HG02588 (cell line): ENCODE results near the gene SRPX2.
A peak's percentile ranks its signal among the peaks of the same experiment; 100 is the strongest.

ENCODE experiments used
- ATAC-seq: cut with Tn5 transposase; IDR thresholded peaks from one replicate; pipeline ENCODE4 v1.9.1; 2021; ENCODE audit warnings: mild to moderate bottlenecking, moderate library complexity; ENCODE audit not compliant: unreplicated experiment

SRPX2 gene

DNA sequence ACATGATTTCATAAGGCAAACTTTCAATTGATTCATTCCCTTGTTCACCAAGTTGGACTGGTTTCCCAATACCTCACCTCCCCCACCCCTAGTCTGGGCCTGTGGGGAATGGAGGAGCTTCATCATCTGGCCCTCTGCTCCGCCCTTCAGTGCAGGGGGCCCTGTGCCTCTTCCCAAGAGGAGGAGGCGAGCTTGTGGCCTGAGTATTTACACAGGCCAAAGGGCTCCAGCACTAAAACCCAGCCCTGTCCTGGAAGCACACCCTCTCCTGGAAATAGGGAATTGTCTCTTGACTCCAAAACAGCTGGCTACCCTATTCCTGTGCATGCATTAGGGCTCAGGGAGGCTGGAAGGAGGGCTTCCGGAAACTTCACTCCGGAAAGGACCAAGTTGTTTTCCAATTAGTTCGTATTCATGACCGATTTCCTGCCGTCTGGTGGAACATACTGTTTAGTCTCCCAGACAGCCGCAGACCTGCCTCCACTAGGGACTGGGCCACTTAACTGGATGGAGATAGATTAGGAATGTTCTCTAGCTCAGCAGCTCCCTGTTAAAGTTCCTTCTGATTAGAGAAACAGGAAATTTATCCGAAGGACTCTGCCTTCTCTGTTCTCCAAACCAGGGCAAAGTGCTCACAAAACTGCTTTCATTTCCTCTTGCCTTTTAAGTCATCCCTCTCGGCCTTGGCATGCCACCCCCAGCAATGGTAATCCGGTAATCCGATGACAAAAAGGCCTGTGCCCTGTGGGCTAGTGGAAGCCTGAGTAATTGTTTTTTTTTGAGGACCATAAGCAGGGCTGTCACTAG lies 5.8 kb downstream of the SRPX2 start:
- ATAC-seq: no peak

DNA sequence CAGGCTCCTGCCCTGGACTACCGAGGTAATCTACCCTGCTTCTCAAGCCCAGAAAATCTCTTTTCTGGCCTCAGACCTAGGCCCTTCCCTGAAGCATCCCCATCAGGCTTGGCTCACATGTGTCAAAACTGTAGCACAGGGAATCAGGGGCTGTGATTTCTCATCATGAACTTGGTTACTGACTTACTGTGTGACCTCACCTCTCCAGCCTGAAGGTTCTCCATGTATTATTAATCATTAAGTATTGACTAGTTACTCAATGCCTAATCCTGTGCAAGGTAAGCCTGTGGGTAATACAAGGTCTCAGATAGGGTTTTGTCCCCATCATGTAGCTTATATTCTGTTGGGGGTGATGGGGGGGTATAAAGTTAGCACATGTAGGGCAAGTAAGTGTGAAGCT lies 6.8 kb downstream of the SRPX2 start:
- ATAC-seq: no peak

DNA sequence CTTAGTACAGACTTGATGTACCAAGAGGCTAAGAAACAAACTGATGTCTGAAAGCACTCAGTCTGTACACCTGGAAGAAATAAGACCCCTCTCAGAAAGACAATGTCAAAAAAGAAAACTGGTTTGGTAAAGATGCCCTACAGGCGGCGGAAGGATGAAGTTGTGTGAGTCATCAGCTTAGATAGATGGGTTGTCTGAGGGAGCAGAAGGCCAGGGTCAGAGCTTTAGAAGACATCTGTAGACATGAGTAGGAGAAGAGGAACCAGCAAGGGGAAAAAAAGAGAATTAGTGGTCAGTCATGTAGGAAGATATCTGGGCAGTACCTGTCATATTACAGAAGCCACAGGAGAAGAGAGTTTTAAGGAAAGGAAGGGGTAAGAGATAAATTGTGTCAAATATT lies 8.3 kb downstream of the SRPX2 start:
- ATAC-seq: no peak

DNA sequence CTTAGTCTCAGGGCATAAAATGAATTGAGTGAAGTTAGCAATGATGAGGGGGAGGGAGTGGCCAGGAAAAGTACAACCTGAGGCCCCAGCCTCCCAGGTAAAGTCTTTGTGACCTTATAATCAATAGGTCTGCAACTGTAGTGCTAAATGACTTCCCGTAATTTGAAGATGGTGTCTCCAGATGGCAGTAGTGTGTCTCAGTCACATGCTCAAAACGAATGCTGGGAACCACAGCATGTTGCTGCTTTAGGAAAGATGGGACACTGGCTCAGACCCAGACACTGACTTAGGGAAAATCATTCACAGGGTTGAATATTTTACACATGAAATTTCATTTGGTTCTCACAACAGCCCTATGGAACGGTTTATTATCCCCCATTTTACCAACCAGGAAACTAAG lies 10.3 kb downstream of the SRPX2 start:
- ATAC-seq: no peak

DNA sequence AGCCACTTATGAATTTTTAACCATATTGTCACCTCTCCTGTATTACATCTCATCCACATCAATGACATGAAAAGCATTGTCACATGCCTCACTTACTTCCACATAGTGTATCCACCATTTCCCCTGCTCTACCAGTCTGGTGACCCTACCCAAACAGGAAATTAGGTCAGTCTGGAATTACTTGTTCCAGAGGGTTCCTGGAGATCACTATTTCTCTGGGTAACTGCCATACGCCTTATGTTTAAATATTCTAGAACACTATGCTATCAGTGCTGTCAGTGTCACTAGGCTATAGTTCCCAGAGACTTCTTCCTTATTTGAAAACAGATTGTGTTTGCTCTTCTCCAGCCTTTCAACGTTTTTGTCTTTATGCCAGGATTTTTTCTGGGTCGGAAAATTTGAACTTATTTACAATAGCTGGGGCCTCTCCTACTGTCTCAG lies 15.0 kb downstream of the SRPX2 start:
- ATAC-seq: no peak

DNA sequence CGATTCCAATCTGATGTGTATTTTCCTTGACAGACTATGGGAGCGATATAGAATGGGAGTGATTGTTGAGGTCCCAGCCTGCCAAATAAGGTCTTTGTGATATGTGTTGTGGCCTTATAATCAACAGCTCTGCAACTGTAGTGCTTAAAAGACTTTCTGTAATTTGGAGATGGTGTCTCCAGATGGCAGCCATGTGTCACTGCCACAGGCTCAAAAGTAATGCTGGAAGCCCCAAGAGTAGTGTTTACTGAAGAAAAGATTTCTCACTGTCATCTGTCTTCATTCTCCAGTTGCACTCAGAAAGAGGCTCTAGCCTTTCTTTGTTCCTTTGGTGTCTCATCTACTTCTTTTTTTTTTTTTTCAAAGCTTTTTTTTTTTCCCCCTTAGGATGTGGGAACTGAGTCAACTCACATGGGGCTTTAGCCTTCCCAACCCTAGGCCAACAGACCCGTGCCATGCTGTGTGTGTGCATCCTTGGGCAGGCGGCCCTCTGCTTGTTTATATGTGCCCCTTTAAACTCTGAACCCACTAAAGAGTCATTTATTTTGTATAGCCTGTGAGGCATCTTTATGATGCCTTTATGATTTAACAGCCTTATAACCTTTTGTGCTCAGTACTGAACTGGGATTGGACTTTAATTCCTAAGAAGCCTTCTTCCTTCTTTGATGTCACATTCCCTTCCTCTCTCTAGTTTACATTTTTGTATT lies 15.6 kb downstream of the SRPX2 start:
- ATAC-seq: no peak

DNA sequence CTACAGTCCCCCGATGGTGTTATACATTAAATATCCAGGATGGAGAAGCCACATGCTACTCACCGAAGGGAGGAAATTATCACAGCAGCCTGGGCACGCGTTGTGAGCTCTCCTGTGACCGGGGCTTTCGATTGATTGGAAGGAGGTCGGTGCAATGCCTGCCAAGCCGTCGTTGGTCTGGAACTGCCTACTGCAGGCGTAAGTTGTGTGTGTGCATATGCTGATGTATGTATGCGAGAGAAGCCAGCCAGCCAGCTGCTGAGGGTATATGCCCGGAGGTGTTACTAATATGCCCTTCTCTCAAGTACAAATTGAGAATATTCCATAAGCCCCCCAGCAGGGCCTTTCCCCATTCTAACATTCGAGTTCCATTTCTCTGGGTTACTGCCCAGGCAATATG lies 18.2 kb downstream of the SRPX2 start:
- ATAC-seq: no peak

DNA sequence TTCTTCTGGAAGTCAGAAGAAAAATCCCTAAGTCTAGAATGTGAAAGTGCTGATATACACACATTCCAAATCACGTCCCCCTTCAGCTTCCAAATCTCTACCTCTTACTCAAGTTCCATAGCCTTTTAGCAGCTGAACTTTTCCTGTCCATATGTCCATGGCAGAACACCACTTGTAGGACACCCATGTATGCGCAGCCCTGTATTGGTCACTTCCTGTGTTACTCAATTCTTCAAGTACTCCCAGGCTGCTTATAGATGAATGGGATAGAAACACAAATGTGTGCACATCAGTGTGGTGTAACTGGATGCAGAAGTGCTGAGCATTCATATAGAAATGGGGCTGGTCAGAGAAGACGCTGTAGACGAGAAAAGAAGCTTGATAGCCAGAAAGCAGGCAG lies 18.8 kb downstream of the SRPX2 start:
- no peak for ATAC-seq

DNA sequence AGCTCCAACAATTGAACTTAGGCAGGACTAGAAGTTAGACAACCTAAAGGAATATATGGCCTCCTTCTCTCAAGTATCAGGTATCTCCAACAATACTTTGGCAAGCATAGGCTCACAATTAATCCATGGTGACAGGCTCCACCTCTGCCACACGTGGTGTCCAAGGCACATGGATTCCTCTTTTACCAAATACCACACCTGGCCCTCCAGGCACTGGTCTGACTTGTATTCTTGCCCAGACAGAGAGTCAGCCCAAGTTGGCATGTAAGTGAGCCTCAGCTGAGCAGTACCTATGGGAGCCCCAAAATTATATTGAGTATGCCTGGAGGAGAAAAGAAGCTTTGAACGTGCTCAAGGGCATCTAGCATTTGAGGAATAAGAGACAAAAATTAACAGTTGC lies 19.6 kb downstream of the SRPX2 start:
- no peak for ATAC-seq

DNA sequence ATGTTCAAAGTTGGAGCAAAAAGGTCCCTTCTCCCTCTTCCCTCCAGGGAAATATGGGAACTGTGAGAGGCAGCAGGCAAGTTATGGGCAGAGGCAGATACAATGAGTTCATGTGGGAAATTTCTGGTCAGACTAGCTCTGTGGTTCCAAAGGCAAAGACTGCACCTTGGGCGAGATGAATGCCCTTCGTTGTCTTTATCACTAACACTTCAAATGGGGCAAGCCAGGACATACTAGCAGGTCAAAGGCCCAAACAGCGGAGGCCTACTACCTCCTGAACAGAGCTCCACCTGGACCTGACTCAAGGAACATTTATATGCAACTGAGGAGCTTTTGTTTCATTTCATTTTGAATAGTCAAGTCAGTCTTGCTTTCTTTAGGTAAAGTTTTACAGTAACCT lies 29.0 kb downstream of the SRPX2 start:
- ATAC-seq: no peak

DNA sequence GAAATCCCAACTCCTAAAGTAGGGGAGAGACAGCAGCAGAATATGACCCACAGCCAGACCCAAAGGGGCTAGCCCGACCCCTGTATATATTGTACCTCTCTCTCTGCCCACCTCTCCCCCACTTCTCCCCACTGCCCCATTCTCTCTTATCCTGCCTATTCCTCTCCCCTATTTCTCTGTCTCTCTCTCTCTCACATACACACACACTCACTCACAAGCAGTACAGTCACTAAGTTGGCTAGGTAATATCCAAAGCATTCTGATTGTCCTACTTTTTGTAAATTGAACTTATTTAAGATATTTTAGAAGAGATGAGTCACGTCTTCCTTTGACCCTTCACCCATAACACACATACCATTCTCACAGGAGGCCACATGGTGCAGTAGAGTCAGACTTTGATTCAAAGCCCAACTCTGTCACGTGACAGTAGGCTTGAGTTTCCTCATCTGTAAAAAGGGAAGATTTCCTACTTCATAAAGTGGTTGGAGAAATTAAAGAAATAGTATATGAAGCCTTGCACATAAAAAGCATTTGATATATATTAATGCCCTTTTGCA lies 29.5 kb downstream of the SRPX2 start:
- no peak for ATAC-seq

DNA sequence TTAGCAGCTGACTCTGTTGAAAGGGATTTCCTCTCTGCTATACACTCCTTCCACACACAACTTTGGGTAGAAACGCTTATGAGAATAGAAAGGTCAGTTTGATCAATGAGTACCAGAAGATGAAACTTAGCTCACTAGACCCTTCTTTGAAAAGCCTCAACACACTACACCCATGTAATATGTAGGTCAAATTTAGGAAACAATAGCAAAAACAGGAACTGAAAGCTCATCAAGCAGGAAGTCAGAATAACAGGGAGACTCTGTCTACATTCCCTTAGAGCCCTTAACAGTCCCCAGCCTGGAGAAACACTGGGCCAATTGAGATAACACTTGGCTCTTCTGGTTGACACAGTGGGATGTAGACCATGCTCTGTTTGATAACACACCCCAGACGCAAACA lies 30.7 kb downstream of the SRPX2 start:
- no peak for ATAC-seq

DNA sequence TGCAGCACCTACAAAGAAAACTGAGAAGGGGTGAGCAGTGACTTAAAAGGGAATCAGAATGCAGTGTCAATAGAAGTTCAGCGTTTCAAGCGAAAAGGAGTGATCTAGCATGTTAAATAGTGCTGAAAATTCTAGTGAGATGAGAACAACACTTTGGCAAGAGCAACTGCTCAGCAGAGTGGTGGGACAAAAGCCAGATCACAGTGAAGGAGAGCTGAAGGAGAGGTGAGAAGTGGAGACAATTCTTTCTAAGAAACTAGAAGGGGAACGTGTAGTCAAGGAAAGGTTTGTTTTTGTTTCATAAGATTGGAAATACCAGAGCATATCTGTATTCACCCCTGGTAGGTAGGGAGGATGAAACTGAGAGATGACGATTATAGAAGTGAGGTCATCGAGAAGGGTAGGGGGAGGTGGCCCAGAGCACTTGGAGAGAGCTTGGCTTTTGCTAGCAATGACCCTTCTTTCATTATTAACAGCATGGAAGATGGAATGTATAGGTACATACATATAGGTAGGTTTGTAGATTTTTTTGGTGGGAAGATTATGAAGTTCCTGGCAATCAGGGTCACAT lies 33.7 kb downstream of the SRPX2 start:
- no peak for ATAC-seq

DNA sequence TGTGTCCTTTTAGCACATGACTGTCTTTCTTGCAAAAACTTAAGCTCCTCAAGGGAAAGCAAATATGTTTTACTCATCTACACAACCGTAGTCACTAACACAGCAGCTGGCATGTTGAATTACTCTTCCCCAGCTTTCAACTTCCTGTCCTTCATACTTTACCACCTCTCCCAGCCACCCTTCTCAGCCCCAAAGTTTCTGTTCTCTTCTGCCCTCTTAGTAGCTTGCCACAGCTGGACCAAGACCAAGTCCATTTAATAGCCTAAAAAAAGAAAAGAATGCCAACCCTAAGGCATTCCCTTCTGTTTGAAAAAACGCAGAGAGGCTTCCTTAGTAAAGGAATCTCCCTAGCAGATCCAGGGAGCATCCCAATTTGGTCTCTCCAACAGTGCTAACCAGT lies 36.8 kb downstream of the SRPX2 start:
- ATAC-seq: no peak

DNA sequence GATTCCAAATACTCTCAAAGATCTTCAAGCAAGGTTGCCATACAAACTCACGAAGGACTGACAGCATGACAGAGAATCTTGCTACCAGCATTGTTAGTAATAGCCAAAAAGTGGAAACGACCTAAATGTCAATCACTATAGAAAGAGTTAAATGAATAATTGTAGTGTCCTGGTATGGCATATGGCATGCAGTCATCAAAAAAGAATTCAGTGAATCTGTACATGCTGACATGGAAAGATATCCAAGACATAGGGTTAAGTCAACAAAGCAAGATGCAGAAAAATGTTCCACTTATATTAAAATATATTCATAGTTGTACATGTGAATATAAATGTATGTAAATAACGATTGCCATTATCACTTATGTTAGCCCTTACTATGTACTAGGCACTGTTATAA lies 37.6 kb downstream of the SRPX2 start:
- ATAC-seq: no peak

DNA sequence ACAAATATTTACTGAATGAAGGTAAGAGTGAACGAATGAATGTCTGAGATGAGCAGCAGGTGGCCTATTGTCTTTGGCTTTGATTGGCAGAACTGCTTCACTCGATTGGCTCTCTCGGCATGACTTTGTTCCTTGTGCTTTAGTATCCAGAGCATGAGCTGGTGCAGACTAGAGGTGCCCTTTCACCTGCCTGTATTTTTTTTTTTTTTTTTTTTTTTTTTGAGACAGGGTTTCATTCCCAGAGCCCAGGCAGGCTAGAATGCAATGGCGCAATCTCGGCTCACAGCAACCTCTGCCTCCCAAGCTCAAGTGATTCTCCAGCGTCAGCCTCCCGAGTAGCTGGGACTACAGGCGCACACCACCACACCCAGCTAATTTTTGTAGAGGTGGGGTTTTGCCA lies 38.9 kb downstream of the SRPX2 start:
- ATAC-seq: no peak

DNA sequence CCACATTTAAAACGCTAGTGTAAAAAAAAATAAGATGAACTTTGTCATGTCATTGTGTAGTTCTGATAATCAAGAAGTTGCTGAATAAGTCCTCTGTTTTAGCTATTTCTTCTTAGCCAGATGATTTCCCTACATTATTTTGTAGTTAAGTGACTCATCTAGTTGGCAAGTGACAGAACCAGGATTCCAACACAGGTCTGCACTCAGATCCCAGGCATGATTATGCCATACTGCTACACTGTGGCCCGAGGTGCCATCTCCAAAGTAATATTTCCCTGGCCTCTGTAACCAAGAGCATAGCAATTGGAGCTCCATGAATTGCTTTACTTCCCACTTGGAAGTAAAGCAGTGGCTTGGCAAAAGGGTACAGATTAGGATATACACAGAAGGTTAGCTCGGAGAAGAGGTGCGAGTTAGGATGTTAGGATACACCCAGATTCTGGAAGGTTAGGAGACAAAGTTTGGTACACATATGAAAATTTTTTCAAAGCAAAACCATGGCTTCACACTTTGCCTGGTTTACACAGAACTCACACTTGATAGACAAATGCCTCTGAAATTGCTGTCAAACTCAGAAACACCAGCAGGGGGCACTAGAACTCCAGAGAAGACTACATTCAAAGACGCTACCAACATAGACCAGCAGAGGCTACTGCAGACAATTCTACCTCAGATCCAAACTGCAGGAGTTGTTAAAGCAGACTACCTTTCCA lies 41.4 kb downstream of the SRPX2 start:
- peak; percentile 73 for ATAC-seq

DNA sequence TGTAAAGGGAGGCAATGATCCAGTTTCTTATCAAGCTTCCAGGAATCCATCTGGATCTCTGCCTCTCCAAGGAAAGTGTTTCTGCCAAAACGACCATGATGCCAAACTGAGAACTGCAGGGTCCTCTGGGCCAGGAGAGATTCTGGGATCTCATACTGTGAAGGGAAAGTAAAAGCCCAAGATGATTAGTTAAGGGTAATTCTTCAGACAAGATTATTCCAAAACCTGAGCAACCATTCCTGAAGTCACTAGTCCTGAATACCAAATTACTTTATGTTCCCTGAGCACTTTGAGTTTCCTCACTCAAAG lies 42.0 kb downstream of the SRPX2 start:
- no peak for ATAC-seq

DNA sequence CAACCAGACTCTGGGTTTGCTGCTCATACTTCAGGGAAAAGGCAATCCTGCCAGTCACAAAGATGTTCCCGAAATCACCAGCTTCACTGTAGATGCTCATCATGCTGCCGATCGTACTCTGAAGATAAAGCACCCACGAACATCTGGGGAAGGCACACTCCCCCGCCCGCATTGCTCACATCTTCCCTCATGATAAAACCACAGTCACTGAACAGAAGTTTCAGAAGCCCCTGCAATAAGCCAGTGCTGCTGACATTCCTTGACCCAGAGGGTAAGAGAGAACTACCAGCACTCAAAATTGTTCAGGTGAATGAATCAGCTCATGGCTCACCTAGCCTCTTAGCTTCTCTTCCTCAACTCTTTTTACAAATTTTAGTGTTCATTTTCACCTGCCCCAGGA lies 43.1 kb downstream of the SRPX2 start:
- ATAC-seq: peak; percentile 34

DNA sequence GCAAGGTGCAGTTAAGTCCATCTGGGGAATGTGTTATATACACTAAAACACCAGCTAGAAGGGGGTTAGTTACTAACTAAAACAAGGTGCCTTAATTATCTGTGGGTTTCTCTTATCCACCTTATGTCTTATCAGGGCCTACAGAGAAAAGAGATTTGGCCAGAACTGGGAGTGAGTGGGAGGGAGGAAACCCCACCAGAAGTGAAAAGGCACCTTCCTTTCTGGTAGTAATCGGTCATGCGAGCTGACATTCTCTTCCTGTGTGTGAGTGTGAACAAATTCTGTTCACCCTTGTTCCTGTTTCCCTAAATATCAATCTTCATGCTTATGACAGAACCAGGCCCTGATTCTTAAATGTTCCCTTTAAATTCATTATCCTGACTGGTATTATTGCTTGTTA lies 43.5 kb downstream of the SRPX2 start:
- ATAC-seq: peak; percentile 77

DNA sequence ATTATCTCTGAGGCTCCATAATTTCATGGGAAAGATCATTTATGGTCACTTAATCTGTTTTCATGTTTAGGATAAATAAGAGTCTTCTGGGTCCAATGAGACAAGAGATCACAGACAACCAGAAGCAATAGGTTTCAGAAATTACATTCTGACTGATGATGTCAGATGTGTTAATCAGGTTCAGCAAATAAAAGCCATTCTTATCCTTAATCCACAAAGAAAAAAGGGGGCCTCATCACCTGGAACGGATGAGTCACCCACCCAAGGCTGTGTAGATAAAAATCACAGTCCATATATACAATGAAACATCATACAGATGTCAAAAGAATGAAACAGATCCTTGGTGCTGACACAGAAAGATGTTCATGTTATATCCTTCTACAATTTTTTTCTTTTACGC lies 51.3 kb downstream of the SRPX2 start:
- no peak for ATAC-seq
